GM21576 (cell line): Measurements from ENCODE around the gene C20orf173.
"Not testable (repeated sequence)": the region's sequence is repeated elsewhere in the genome, so short reads cannot be mapped to it uniquely, and the experiment has no call there.

ENCODE experiments used
- ATAC-seq: cut with Tn5 transposase; IDR thresholded peaks from one replicate; pipeline ENCODE4 v1.9.1; 2021; ENCODE audit warnings: mild to moderate bottlenecking, moderate library complexity; ENCODE audit not compliant: unreplicated experiment

C20orf173 gene

DNA sequence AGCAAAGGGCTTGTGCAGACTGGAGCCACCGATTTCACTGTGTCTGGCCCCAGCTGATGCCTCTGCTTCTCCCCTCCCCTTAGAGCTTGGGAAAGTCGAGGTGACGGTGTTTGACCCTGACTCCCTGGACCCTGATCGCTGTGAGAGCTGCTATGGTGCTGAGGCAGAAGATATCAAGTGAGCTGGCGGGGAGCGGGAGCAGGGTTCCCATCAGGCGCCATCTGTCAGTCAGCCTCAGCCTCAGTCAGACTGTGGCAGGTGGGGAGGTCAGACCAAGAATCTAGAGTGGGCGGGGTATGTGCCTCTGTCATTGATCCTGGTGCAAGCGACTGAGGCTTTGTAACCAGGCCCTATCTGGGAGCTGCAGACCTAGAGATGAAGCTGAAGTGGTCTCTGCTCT is 17.9 kb upstream of the C20orf173 start:
- no peak for ATAC-seq

DNA sequence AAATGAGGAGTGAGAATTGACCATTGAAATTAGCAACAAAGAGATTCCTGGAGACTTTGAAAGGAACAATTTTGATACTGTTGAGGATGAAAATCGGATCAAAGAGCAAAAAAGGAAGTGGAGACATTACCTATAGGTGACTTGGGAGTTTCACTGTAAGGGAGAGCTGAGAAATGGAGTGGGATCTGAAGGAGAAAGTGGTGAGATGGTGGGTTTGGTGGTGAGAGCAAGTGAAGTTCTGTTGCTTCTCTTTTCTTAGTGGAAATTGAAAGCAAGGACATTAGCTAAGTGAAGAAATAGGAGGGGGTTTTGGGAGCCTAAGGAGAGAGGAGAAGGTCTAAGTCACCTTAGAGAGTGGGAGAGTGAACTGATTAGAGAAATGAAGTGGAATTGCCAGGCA is 16.7 kb upstream of the C20orf173 start:
- no peak for ATAC-seq

DNA sequence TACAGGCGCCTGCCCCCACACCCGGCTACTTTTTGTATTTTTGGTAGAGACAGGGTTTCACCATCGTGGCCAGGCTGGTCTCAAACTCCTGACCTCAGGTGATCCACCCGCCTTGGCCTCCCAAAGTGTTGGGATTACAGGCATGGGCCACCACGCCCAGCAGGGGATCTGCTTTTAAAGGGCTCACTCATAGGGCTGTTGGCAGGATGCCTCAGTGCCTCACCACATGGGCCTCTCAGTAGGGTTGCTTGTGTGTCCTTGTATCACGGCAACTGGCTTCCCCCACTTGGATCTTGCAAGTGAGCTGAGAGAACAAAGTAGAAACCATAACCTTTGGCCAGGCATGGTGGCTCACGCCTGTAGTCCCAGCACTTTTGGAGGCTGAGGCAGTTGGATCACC is 15.5 kb upstream of the C20orf173 start:
- not testable (repeated sequence) for ATAC-seq

DNA sequence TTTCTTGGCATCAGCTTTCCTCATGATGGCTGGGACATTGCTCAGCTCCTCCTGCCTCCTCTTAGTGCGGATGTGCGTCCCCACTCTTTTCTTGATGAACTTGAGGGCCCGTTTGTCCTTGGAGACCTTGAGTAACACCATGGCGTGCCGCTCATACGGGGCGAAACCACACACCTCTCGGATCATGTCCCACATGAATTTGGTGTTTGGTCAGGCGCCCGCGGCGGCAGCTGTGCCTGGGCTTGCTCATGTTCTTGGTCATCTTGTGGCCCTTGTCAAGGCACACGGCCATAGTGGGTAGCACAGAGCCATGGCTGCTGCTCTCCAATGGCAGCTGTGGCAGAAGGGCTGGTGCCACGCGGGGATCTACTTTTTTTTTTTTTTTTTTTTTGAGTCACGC is 15.0 kb upstream of the C20orf173 start:
- no peak for ATAC-seq

DNA sequence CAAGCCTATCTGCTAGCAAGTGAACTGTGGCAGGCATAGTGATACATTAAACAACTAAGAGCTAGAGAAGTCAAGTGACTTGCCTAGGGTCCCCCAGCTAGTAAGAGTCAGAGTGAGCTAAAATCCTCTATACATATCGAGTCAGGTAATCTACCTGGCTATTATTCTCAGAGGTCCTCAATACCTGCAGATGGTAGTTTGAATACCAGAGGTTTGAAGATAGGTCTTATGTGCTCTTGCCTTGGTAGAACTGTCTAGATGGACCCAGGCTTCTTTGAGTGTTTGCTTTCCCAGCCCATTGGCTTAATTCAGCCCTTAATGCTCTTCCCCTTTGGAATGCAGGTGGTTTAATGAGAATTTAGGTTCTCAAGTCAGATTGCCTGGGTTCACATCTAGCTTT is 13.5 kb upstream of the C20orf173 start:
- no peak for ATAC-seq

DNA sequence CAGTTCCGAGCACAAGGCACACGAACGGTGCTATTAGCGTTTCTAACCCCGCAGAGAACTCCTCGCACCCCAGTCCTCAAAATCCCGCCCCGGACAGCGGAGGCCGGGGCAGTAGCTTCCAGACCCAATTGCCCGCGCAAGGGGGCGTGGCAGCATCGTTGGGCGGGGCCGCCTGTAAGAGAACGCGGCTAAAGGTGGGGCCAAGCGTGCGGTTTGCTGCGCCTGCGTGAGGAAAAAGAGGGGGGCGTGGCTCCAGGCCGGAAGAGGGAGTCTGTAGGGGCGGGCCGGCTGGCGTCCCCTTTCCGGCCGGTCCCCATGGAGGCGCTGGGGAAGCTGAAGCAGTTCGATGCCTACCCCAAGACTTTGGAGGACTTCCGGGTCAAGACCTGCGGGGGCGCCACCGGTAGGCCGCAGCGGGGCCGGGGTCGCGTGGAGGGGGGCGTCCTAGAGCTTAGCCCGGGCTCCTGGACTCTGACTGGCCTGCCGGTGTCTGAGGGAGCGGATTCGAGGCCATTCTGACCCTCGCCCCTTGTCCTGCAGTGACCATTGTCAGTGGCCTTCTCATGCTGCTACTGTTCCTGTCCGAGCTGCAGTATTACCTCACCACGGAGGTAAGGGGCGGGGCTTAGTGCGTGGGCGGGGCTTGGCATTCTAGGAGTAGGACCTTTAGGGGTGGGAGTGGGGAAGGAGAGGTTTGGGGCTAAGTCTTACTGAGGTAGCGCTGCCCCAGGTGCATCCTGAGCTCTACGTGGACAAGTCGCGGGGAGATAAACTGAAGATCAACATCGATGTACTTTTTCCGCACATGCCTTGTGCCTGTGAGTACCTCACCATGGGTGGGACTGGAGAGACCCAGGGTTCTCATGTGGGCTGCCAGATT is 12.6 kb upstream of the C20orf173 start, which contains the start of gene ERGIC3:
TSS of gene ERGIC3 (plus strand) at position 296 of the 880 bp plus-strand sequence. CDS start at position 316, 20 bp downstream.
- peak; percentile 88 for ATAC-seq

DNA sequence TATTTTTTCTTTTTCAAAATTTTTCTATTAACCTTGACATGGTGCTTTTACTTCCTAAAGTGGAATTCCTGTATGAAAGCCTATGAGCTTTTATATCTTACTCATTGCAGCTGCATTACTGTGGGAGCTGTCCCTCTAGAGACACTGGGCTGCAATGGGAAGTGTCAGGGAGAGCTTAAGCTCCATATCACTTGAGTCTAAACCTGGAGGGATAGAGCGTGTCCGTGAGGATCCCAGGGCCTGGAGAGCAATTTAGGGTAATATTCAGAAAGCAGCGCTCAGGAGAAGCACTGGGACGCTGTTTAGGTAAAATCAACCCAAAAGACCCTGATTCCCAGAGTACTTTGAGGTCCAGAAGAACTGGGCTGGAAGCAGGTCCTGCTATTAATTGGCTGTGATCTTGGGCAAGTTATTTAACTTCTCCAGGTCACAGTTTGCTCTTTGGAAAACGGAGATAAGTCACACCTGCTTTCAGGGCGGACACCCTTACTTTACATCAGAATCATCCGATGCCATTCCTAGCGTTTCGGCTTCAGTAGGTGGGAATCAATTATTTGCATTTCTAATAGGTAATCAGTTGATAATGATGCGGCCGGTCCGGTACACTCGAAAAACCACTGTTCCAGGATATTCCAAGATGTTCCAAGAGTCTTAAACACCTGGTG is 11.8 kb upstream of the C20orf173 start:
- ATAC-seq = no peak

DNA sequence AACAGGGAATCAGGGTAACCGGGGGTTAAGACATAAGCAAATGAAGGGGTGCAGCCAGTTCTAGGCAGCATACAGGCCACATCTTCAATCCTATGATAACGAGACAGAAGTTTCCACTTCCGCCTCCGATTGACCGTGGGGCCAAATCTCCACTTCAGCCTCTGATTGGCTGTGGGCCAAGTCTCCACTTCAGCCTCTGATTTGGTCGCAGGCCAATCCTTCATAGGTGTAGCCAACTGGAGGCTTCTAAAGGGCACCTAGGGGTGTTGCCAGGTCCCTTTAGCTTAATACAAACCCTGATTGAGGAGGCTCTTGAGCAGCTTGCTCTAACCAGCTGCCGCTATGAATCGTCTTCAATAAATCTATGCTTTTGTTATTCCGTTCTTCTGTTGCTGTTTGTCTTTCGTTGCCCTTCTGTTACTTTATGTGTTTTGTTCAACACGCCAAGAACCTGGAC is 10.3 kb upstream of the C20orf173 start:
- ATAC-seq = no peak

DNA sequence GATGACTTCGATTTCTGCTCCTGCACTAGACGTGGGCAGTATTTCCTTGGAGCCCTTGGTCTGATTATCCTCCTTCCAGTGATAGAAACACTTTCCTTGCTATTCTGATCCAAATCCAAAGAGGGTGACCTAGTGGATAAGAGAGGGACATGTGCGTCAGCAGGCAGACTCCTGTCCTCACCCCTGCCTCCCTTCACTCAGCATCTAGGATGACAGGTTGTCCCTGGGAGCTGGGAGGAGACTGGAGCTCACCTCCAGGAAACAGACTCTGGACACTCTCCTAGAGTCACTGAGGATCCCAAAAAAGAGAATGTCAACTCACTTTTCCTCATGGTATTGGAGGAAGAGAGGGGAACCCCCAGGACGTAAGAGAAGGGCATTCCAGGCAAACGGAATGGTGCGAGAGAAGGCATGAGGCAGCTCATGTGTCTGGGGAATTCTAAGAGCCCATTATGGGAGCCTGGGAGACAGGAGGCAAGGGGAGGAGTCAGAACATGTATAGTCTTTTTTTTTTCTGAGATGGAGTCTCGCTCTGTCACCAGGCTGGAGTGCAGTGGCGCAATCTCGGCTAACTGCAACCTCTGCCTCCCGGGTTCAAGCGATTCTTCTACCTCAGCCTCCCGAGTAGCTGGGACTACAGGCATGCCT is 2.2 kb downstream of the C20orf173 start:
- ATAC-seq = no peak

DNA sequence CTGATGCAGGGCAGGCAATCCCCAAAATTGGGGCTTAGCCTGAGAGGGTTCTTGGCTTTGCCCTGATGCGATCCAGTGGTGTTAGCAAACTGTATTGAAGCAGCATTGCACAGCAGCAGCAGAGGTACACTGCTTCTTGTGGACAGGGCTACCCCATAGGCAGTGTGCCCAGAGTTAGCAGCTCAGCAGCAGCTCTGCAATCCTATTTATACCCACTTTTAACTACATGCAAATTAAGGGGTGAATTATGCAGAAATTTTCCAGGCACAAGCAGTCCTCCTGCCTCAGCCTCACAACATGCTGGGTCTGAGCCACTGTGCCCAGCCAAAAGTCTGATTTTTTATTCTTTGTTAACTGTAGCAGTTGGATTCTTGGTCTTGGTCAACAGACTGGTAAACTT is 3.8 kb downstream of the C20orf173 start:
- no peak for ATAC-seq

DNA sequence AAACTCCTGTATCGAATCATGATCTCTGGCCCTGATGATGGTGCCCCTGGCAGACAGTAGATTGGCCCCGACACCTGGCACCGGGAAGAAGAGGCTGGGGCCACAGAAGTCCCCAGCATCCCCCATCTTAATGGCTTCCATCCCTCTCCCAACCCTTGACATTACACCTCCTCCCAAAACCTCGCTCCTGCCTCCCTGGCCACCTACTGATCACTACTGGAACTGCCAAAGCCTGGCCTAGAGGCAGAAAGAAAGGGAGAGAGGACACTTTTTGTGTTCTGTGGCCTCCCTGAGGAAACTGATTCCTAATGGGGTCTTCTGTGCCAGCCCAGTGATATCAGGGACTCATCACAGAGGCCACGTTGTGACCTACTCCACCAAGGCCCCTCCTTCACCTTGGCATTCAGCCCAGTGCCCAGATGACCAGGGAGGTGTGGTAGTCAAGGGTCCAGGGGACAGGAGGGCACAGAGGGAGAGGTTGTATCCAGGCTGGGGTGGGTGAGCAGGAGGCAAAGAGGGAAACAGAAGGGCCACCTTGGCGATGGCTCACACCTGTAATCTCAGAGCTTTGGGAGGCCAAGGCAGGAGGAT is 6.1 kb downstream of the C20orf173 start:
- ATAC-seq = no peak

DNA sequence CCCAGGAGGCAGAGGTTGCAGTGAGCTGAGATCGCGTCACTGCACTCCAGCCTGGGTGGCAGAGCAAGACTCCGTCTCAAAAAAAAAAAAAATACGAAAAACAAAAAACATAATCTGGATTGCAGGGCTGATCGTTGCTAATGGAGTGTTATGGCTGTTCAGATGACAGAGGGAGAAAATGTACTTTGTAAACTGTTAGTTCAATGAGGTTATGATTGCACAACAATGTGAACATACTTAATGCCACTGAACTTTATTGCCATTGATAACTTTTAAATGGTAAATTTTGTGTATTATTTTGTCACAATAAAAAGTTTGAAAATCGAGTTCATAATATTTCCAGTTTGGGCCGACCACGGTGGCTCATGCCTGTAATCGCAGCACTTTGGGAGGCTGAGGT is 10.5 kb downstream of the C20orf173 start:
- no peak for ATAC-seq

DNA sequence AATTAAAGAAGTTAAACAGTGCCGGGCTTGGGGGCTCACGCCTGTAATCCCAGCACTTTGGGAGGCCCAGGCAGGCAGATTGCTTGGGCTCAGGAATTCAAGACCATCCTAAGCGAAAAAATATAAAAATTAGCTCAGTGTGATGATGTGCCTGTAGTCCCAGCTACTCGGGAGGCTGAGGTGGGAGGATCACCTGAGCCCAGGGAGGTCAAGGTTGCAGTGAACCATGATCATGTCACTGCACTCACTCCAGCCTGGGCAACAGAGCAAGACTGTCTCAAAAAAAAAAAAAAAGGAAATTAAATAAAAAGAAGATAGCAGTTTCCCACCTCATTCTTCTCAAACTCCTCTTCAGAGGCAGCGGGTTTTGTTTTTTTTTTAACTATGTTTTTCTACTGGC is 11.7 kb downstream of the C20orf173 start:
- not testable (repeated sequence) for ATAC-seq

DNA sequence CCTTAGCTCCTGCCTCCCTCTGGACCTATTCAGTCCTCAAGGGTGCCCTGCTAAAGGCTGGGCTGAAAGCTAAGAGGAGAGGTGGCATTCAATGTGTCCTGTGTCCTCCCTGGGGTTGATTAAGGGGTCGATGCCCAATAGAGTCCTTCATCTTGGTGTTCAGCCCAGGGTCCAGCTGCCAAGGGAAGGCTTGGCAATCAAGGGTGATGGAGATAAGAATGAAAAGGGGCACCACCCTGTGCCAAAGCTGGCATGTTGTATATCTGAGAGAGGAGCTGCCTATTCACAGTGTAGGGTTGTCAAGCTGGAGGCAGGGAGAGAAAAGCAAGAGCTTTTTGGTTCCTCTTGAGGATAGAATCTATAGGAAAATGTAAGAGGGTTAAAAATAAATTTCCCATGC is 12.3 kb downstream of the C20orf173 start:
- no peak for ATAC-seq

DNA sequence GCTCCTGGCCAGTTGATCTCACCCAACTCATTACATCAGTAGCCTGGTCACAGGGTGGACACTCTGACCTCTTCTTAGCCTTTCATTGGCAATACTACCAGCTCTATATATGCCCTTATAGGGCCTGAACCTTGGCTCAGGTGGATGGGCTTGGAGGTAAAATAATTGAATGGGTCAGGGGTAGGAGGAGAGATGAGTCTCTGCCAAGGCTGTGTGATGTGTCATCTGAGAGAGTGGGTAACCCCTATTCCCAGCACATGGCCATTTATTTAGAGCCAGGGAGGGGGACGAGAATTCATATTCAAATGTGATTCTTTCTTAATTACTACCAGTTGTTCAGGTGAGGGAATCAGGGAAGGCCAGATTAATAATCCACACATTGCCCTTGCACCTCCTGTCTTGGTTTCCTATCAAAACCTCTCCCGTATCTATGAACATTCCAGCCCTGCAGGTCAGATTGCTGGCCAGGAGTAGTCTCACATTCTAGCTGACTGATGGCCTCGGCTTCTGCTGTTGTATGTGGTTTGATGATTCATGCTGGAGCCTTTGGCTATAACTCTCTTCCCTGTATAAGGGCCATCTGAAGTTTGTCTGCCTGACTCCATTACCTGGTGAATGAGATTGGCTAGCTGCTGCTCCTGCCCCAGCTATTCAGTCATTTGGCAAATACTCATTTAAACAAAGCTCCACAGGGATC is 13.4 kb downstream of the C20orf173 start:
- no peak for ATAC-seq

DNA sequence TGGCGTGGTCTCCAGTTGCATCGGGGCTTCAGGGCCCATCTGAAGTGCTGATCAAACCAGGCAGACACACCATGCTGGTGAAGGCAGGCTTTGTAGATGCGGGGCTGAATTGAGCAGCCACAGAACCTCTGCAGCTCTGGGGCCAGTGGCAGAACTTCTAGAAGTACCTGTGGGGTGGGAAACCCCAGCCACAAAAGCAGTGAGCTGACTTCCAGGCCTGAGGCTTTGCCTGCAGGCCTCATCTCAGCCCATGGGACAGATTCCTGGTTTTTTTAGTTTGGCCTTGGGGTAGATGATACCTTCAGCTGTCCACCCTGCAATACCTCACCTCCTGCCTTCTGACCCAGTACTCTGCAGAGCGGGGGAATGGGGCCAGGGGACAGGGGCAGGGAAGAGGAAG is 14.1 kb downstream of the C20orf173 start:
- no peak for ATAC-seq

DNA sequence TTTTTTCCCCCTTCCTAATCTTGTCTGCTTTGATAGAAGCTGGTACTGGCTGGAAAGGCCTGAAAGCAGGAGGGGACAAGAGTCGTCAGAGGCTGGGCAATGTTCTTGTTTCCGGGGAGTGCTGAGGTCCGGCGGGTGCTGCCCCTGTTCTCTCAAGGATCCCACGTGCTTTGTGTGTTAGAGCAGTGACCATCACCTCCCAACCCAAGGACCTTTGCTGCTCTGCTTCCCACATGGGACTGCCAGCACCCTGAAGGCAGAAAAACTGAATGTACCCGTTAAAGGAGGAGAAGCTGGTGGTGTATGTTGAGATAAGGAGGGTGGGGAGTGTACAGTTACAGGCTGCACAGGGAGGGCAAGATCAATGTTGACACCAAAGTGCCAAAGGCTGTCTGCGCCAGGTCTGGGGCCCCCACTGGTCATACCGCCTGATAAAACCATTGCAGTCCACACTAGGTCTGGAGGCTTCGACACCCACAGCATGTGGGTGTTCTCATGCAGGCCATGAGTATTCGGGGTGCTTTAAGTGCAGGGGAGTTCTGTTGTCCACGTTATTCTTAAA is 15.0 kb downstream of the C20orf173 start:
- no peak for ATAC-seq

DNA sequence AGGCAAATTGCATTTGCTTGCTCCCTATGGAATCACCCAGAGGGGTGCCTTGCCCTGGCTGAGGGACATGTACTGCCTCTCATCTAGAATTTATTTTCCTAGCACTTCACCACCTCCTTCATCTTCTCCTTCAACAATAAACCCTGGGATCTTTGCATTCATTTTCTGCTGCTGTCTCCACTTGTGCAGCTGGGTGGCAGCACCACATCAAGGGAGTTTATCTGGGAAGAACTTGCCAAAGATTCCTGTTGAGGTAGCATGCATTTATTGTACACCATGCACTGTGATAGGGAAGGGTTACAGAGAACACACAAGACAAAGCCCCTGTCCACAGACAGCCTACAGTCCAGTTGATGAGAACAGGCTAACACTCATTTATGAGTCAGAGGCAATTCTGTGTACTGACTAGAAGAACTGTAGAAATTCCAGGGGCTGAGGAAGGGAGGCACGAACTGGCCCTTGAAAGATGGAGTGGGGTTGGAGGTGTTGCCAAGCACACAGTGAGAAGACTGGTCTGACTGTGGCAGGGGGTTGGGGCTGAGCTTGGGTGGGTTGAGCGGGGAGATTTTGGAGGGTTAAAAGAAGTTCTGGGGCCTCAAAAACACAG is 17.5 kb downstream of the C20orf173 start:
- no peak for ATAC-seq

DNA sequence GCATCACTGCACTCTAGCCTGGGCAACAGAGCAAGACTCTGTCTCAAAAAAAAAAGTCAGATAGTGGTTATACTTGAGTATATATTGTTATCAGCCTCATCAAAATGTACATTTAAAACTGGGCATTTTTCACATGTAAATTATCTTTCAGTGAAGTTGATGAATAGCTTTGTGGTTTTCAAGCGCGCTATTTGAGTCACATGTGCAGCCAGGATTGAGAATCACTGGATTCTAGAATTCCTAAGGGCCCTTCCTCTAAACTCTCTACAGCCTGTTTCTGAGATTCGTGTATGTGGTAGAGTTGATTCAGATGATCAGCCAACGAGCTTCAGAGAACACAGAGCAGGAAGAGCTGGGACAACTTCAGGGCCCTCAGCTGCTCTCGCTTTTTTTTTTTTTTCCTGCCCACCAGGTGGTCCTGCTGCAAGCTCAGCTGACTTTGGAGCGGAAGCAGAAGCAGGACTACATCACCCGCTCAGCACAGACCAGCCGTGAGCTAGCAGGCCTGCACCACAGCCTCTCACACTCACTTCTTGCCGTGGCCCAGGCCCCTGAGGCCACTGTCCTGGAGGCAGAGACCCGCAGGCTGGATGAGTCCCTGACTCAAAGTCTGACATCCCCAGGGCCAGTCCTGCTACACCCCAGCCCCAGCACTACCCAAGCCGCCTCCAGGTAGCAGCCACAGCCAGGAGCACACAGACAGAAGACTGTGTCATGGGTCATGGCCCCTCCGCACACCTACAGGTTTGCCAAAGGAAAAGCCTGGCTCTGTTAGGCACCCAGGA is 18.3 kb downstream of the C20orf173 start:
- no peak for ATAC-seq
